Brain microvascular endothelial cell (primary cell): ENCODE results near the gene TNS3.

ENCODE experiments used
- DNase-seq: peaks from one replicate; pipeline ENCODE4 v3.0.0-alpha.2; 2020
- H3K27ac ChIP-seq: fragments of 250-450 bp; sonication (Bioruptor Pico); 2 replicates; pipeline ENCODE4 v1.5.1; 2020; ENCODE audit warnings: mild to moderate bottlenecking, moderate library complexity
- H3K27me3 ChIP-seq: fragments of 250-450 bp; sonication (Bioruptor Pico); replicated peaks from 2 replicates; pipeline ENCODE4 v1.5.1; 2020; ENCODE audit warnings: mild to moderate bottlenecking
- H3K36me3 ChIP-seq: fragments of 250-450 bp; sonication (Bioruptor Pico); replicated peaks from 2 replicates; pipeline ENCODE4 v1.5.1; 2020; ENCODE audit warnings: mild to moderate bottlenecking
- H3K4me3 ChIP-seq: 2 replicates; pipeline ENCODE4 v1.5.1; 2011; ENCODE audit warnings: low read depth, mild to moderate bottlenecking, control low read depth, low read length, moderate library complexity
- CTCF ChIP-seq: IDR thresholded peaks from 2 replicates; pipeline ENCODE4 v1.5.1; 2011; ENCODE audit warnings: low read depth, mild to moderate bottlenecking, moderate library complexity, low read length, control low read depth, inconsistent platforms; ENCODE audit errors: missing control alignments
- in situ Hi-C: cut with HindIII; loops from 2 replicates; pipeline ENCODE4 v1.10.0; 2017; ENCODE audit warnings: low sequenced_read_pairs, low pct_ligation_motif_present

The TNS3 gene

GRCh38 chr7:47424523-47424922 lies 157.4 kb downstream of the TNS3 start:
- TF ChIP-seq CTCF, result no peak
- in situ Hi-C loops, result no loop called here
- DNase-seq, result no peak
- no peak overlapping the region for H3K27ac ChIP-seq
- H3K27me3 ChIP-seq, result no peaks in the 10 kb centered on the region
- H3K36me3 ChIP-seq, result peaks cover 59% of the 10 kb centered on the region
- H3K4me3 ChIP-seq, result no peak overlapping the region

- Histone ChIP-seq H3K4me3 (no peak overlapping the region), H3K27me3 (no peaks in the 10 kb centered on the region), H3K36me3 (peaks cover 60% of the 10 kb centered on the region), H3K27ac (no peak overlapping the region)
- TF ChIP-seq CTCF, result no peak
- in situ Hi-C loops, result no loop called here
- DNase-seq, result no peak
Measured at GRCh38 chr7:47423196-47423595, 158.7 kb downstream of the TNS3 start.

GRCh38 chr7:47422611-47423010 lies 159.3 kb downstream of the TNS3 start:
- no peak for DNase-seq
- no peak for TF ChIP-seq CTCF
- in situ Hi-C loops, result no loop called here
- Histone ChIP-seq H3K27me3 (no peaks in the 10 kb centered on the region), H3K36me3 (peaks cover 59% of the 10 kb centered on the region), H3K27ac (no peak overlapping the region), H3K4me3 (no peak overlapping the region)

- Histone ChIP-seq H3K27ac (no peak overlapping the region), H3K27me3 (no peaks in the 10 kb centered on the region), H3K36me3 (peaks cover 54% of the 10 kb centered on the region), H3K4me3 (no peak overlapping the region)
- in situ Hi-C loops, result no loop called here
- no peak for TF ChIP-seq CTCF
- DNase-seq, result no peak
Measured at GRCh38 chr7:47421456-47421855, 160.5 kb downstream of the TNS3 start.

GRCh38 chr7:47420122-47420780 lies 161.7 kb downstream of the TNS3 start:
- H3K27ac ChIP-seq, result no peak overlapping the region
- in situ Hi-C loops, result no loop called here
- H3K4me3 ChIP-seq, result no peak overlapping the region
- TF ChIP-seq CTCF, result no peak
- no peaks in the 10 kb centered on the region for H3K27me3 ChIP-seq
- peaks cover 47% of the 10 kb centered on the region for H3K36me3 ChIP-seq
- no peak for DNase-seq

- DNase-seq, result no peak
- Histone ChIP-seq H3K27ac (no peak overlapping the region), H3K36me3 (peaks cover 43% of the 10 kb centered on the region), H3K27me3 (no peaks in the 10 kb centered on the region), H3K4me3 (no peak overlapping the region)
- no peak for TF ChIP-seq CTCF
- in situ Hi-C loops, result no loop called here
Measured at GRCh38 chr7:47419471-47419870, 162.4 kb downstream of the TNS3 start.
